D721Med (cell line): ENCODE data around the gene MTSS2.

Source experiments
- DNase-seq: peaks from one replicate; pipeline ENCODE4 v3.0.0; 2011; ENCODE audit warnings: low spot score; ENCODE audit not compliant: insufficient read length
- FAIRE-seq: peaks from 2 replicates; lab custom pipeline; 2011; peaks lifted over from hg19 to GRCh38; lab: Jason Lieb, UNC
- TF ChIP-seq, protein P1 (sequence below): IDR thresholded peaks from 2 replicates; pipeline ENCODE4 v1.5.1; 2012; ENCODE audit warnings: mild to moderate bottlenecking, control low read depth; ENCODE audit not compliant: insufficient read depth; ENCODE audit errors: missing control alignments

Gene MTSS2

GRCh38 chr16:70703041-70703834 lies 17.4 kb upstream of the MTSS2 start:
- TF ChIP-seq, protein P1, sequence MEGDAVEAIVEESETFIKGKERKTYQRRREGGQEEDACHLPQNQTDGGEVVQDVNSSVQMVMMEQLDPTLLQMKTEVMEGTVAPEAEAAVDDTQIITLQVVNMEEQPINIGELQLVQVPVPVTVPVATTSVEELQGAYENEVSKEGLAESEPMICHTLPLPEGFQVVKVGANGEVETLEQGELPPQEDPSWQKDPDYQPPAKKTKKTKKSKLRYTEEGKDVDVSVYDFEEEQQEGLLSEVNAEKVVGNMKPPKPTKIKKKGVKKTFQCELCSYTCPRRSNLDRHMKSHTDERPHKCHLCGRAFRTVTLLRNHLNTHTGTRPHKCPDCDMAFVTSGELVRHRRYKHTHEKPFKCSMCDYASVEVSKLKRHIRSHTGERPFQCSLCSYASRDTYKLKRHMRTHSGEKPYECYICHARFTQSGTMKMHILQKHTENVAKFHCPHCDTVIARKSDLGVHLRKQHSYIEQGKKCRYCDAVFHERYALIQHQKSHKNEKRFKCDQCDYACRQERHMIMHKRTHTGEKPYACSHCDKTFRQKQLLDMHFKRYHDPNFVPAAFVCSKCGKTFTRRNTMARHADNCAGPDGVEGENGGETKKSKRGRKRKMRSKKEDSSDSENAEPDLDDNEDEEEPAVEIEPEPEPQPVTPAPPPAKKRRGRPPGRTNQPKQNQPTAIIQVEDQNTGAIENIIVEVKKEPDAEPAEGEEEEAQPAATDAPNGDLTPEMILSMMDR: no peak
- FAIRE-seq (no peak), DNase-seq (no peak)

- no peak for FAIRE-seq
- TF ChIP-seq, protein P1: no peak
- DNase-seq: no peak
These were observed 16.8 kb upstream of the MTSS2 start for GRCh38 chr16:70702624-70703023.

DNA sequence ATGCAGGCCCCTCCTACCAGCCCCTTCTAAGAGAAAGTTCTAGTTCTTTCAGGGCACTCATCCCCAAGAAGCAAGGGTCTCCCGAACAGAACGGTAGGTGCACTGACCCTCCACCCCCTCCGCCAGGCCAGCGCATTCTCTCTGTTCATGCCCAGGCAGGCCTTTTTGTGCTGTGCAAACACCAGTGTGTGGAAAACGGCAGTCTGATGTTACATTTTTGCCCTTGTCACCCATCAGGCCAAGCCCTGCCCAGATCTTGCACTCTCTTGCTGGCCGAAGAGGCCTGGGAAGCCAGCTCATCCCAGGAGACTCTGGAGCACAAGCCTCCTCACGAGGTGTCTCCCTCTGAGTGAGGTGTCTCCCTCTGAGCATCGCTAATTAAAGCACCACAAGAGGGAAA lies 16.1 kb upstream of the MTSS2 start:
- FAIRE-seq: no peak
- no peak for DNase-seq
- TF ChIP-seq, protein P1: no peak

GRCh38 chr16:70701596-70701995 lies 15.7 kb upstream of the MTSS2 start:
- TF ChIP-seq, protein P1: no peak
- no peak for DNase-seq
- no peak for FAIRE-seq

DNA sequence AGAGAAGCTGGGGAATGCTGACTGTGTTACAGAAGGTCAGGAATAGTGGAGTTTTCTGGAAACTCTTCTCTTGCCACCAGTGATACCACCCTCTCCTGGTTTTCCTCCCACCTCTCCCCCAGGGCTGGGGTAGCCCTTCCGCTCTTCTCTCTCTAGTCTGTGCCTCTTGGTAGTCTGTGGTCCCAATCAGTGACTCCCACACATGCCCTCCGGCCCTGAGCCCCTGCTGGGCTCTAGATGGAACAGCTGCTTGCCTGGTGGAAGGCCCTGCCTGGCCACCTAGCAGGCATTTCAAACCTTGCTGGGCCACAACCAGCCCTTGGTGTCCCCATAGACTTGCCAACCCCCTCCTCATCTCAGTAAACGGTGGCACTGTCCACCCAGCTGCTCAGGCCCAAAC lies 15.2 kb upstream of the MTSS2 start:
- DNase-seq (no peak), FAIRE-seq (no peak)
- TF ChIP-seq, protein P1: no peak

DNA sequence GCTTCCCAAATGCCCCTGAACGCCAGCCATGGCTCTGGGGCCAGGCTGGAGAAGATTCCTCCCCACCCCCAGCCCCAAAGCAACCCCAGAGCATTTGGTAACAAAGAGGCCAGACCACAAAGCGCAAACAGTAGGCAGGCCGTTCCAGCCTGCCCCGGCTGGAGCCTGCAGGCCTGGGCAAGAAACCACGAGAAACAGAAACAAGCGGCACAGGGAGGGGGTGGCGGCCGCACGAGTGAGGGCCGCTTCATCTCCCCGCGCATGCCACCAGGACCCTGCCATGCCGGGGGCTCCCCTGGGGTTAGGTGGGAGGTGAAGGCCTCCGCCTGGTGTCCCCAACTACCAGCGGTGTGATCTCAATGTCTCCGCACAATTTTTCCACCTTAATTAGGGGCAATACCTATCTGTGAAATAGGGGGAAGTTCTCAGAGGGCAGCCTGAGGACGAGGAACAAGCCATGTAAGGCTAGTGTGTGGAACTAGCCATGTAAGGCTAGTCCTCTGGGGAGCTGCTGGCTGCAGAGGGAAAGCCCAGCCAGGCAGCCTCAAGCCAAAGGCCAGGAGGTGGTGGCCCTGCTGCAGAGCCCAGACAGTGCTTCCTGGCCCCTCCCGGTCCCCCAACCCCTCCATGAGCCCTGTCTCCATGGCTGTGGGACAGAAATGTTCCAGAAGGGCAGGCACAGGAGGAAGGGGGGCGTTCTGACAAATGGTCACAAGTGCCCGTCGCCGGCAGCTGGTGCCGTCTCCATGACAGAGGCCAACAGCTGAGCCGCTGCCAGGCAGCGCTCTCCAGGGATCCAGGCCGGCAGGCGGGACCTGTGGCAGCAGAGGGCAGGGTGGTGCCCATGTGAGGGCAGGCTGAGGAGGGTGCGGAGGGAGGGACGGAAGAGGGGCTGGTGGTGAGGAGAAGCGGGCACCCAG lies 14.5 kb upstream of the MTSS2 start:
- no peak for DNase-seq
- TF ChIP-seq, protein P1: no peak
- FAIRE-seq: no peak

DNA sequence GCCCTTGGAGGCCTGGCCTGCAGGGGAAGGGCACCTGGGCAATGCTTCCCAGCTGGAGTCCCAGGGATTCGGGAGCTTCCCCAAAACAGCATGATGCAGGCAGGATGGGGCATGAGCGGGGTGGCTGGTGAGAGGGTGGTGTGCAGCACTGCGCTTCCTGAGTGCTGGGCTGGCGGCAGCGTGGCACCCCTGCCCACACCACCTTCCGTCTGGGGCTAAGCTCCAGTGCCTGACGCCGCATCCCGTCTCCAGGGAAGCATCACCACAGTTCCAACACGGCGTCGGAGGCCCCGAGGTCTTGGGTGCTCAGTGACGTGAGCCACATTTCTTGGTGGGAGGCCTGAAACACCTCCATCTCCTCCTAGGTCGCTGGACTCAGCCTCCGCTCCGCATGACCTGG lies 13.8 kb upstream of the MTSS2 start:
- FAIRE-seq: no peak
- TF ChIP-seq, protein P1: no peak
- DNase-seq: no peak
